Measurements from ENCODE around the gene ARHGEF11. TPM values are rescaled to one million over a fixed set of nuclear protein-coding genes. Genes with fewer than 3 reads are reported as not detected.

Gene ARHGEF11
- total RNA-seq, 1 donor from 2014 or later: 18.5 TPM

DNA sequence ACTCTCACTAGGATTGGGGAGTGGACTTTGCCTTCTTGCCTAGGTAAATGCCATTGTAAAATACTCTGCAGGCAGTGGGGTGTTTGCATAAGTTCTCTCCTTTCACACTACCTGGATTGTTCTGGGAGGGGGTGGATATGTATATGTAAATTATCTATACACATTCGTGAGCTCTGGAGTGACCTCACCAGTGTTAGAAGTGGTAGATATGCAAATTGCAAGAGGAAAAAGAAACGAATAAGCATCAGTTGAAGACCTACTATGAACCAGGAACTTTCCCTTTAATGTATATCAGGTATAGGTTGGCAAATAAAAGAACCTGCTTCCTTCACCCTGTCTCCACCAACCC, 1.5 kb upstream of the ARHGEF11 start:
- DNase-seq (ENCODE audit: low spot score): no peak

DNA sequence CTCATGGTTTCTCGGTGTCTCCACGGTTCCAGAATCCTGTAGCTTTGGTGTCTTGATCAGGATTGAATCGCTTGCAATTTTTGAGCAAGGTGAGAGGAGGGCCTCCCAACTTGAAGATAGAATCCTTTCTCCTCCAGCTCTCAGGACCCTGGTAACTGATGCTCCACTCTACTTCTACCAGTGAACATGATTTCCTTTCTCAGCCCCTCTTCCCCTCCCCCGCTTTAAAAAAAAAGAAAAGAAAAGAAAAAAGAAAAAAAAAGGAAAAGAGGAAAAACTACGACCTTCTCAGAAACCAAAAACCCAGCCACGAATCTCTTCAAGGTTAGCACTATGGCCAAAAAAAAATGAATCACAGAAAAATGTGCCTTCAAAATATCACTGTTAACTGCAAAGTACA, 1.2 kb downstream of the ARHGEF11 start:
- DNase-seq (ENCODE audit: low spot score): no peak

DNA sequence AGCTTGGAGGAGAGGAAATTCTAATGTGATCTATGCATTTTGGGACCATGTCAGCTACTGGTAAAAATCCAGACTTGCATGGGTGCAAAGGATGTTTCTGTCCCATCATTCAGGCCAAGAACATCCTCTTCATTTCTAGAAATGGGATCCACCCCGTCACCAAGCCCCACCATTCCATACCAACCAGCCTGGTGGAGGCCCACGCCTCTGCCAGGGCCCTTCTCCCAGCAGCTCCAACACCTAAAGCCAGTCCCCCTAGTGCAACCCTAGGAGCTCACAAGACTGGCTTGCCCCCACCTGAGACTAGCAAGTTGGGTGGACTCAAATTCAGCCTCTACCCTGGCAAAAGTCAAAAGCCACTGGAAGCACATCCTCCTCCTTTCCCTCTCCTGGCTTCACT, 1.9 kb downstream of the ARHGEF11 start:
- DNase-seq (ENCODE audit: low spot score): no peak

DNA sequence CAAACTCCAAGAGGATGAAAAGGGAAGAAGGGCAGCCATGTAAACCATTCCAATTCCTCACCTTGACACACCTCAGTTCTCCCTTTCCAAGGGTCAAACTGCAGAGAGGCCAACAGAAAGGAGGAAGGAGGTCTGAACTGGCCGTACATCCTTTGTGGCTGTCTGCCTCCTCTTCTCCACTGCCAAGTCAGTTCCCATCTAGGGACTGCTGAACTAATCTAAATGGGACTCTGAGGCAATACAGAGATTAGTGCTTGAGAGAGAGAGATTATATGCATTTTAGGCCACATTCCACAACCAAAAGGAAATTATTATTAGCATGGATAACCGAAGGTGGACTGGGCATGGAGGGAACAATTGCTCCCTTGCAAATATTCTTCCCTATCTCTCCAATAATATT, 2.7 kb downstream of the ARHGEF11 start:
- peak; percentile 62 for DNase-seq (ENCODE audit: low spot score)

DNA sequence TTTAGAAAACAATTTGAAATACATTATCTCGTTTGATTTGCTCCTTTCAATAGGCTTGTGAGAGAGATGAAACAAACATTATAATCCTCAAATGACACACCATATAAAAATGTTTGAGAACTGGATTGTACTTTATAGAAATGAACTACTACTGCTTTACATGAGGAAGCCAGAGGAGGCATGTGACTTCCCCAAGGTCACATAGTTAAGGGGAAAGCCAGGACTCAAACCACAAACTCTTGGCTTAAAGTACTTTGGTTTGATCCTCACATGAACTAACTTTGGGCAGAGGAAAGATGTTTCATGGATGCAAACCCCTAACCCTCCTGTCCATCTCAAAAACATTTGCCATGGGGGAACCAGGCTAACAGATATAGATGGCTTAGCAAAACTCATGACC, 4.7 kb downstream of the ARHGEF11 start:
- no peak for DNase-seq (ENCODE audit: low spot score)

DNA sequence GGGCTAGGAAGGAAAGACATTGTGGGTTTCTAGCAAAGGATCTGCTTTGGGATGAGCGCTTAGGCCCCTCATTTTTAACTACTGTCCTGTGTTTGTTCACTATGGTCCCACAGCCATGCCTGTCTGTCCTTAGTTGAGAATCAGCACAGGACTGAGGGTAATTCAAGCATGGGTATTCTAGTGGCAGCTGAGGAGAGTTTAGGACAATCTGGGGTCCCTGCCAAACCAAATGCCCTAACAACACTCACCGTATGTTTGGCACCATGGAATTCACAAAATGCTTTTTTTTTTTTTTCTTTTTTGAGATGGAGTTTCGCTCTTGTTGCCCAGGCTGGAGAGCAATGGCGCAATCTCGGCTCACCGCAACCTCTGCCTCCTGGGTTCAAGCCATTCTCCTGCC, 10.4 kb downstream of the ARHGEF11 start:
- DNase-seq (ENCODE audit: low spot score): no peak

DNA sequence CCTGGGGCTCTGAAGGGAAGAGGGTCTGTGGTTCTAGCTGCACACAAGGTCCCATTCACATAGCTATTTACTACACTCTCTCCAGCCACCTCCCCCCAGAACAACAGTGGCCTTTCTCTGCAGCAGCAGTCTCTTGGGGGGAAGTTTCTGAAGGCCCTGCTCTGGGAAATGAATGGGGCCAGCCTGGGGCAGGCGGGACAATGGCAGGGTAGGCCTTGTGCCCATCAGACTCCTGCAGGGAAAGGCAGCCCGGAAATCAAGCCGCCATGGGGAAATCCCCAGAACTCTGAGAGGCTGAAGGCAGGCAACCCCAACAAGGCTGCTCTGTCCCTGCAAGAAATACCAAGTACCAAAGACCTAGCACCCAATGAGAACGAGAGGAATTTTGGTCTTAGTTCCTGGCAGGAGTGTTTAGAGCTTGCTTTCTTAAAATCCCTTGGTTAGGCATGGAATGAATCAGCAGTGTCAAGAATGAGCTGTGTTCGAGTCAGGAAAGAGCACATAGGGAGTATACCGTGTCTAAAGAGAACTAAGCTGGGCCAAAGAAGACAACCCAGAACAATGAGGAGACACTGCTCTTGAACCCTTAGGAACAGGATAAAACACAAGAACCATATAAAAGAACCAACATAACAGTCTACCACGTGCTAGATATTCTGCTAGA, 11.3 kb downstream of the ARHGEF11 start:
- no peak for DNase-seq (ENCODE audit: low spot score)

DNA sequence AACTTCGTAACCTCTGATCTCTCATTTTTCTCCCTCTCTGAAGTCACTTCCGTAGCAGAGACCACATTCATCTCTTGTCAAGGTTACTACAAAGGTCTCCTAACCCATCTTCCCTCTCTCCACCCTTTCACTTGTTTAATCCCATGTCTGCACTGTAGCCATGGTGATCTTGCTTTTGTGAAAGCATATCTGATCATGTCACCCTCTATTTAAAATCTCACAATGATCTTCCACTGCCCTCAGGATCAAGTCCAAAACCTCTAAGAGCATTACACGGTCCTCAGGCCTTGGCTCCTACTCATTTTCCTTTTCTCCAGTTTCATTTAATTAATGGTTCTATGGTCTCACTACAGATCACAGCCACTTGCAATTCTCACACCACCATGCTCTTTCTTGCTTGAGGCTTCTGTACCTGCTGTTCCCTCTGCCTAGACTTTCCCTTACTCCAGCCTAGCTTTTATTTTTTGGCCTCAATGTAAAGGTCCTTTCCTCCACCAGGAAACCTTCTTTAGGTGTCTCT, 12.1 kb downstream of the ARHGEF11 start:
- no peak for DNase-seq (ENCODE audit: low spot score)

DNA sequence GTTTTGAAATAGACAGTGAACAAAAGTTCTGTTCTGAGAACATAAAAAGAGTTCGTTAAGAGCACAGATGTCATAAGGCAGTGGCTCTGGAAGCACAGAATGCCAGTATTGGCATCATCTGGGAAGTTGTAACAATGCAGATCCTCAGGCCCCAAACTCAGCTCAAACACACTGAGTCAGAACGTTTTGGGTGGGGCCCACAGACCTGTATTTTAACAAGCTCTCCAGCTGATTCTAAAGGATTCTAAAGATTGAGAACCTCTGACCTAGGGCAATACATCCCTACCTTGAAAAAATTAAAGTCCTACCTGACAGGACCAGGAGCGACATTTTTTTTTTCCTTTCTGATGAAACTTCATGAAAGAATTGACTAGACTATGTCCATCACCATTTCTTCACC, 13.2 kb downstream of the ARHGEF11 start:
- DNase-seq (ENCODE audit: low spot score): no peak

DNA sequence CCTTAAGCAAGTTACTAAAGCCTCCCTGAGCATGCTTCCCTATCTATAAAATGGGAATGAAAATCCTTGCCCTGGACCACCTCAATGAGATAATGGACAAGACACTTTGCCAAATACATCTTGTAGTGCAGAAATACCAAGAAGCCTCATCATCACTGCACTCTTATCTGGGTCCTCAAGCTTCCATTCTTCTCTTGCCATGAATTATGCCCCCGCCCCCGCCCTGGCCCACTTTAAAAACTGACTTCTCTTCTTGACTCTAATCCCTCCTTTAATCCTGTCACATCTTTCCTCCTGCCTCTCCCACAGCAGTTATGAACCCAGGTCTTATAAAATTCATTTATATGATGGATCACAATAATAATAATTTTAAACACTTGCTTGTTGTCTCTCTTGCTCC, 14.8 kb downstream of the ARHGEF11 start:
- DNase-seq (ENCODE audit: low spot score): no peak

DNA sequence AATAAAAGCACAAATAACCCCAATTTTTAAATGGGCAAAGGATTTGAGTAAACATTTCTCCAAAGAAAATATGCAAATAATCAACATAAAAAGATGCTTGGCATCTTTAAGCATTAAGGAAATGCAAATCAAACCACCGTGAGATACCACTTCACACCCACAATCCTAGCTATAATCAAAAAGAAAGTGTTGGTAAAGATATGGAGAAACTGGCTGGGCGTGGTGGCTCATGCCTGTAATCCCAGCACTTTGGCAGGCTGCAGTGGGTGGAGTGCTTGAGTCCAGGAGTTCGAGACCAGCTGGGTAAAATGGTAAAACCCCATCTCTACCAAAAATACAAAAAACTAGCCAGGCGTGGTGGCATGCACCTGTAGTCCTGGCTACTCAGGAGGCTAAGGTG, 16.9 kb downstream of the ARHGEF11 start:
- DNase-seq (ENCODE audit: low spot score): no peak

DNA sequence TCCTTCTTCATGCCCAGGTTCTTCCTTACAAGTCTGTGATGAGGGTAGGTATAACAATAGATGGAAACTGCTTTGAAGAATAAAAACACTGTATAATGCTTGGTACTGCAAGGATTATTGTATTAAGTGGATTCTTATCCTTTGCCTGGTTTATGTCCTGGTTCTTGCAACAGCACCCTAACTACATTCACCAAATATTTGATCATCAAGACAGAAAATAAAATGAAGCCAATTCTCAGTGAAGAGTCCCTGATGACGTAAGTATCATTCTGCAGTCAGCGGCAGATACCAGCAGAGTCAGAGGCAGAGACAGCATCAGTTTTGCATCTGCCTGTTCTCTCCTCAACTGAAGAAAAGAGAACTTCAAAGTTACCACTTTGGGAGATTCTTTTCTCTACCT, 19.7 kb downstream of the ARHGEF11 start:
- DNase-seq (ENCODE audit: low spot score): peak; percentile 76

DNA sequence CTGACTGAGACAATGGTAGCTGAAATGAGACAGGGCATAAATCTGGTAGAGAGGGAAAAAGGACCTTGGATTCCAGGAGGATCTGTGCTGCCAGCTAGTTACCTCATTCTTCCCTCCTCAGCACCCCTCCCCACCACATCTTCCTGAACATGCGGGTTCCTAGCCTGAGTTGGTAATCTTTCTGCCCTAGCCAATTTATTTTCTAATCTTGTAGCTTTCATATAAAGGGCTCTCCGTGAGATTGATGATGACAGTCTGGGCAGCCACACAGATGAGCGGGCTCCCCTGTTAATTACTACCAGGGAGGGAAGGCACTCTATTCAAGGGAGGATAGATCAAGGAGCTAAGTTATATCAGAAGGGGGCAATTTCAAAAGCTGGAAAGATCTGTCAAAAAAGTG, 20.2 kb downstream of the ARHGEF11 start:
- DNase-seq (ENCODE audit: low spot score): no peak

DNA sequence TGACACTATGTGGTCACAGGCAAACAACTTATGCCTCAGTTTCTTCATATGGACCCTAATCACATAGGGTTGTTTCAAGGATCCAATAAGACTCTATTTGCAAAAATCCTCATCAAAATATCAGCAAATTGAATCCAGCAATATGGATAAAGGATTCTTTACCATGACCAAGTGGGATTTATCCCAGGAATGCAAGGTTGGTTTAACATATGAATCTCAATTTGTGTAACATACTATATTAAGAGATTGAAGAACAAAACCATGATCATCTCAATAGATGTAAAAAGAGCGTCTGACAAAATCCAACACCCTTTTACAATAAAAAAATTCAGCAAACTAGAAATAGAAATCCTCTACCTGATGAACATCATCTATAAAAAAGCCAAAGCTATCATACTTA, 23.9 kb downstream of the ARHGEF11 start:
- no peak for DNase-seq (ENCODE audit: low spot score)

DNA sequence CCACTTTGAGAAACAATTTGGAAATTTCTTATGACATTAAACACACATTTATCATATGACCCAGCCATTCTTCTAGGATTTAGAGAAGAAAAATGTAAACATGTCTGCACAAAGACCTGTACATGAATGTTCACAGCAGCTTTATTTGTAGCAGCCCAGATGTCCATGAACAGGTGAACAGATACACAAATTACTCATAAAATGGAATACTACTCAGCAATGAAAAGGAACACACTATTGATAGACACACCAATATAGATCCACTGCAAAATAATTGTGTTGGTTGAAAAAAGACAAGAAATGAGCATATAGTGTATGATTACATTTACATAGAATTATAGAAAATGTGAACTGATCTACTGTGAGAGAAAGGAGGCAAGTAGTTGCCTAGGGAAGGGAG, 26.1 kb downstream of the ARHGEF11 start:
- DNase-seq (ENCODE audit: low spot score): no peak

DNA sequence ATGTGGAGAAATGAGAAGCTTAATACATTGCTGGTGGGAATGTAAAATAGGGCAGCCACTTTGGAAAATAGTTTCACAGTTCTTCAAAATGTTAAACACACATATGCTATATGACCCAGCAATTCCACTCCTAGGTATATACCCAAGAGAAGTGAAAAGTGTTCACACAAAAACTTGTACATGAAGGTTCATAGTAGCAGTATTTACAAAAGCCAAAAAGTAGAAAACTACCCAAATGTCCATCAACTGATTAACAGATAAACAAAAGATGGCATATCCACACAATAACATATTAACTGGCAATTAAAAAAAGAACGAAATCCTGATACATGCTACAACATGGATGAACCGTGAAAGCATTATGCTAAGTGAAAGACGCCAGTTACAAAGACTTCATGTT, 33.7 kb downstream of the ARHGEF11 start:
- DNase-seq (ENCODE audit: low spot score): no peak

DNA sequence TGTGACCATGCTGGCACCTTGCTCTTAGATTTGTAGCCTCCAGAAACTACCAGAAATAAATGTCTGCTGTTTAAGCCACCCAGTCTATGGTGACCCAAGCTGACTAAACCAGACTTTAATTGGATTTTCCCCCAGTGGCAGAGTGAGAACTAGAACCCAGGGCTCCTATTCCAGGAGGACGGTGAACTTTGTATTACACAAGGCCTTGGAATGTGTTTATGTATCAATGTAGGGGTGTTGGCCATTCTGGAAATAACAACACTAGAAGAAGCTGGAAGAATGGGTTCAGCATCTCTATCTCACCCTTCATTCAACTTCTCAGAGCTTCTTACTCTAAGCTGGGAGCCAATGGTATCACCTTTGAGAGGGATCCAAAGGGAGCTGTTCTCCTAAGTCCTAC, 37.0 kb downstream of the ARHGEF11 start:
- DNase-seq (ENCODE audit: low spot score): no peak

DNA sequence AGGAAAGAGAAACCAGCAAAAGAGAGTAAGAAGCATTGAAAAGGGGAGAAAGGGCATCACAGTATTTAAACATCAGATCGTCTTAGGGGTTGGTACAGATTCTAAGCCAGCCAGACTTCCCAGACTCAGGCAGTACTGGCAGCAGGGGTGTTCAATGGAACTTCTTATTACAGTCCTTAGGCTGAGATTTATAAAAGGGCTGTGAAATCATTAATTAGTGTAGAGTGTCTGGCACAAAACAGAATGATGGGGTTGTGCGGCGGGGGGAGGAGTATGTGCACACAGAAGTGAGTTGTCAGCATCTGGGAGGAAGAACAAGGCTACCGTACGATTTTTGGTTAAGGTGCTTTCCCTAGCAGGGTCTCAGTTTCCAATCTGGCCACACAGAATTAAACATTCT, 38.2 kb downstream of the ARHGEF11 start:
- DNase-seq (ENCODE audit: low spot score): no peak

DNA sequence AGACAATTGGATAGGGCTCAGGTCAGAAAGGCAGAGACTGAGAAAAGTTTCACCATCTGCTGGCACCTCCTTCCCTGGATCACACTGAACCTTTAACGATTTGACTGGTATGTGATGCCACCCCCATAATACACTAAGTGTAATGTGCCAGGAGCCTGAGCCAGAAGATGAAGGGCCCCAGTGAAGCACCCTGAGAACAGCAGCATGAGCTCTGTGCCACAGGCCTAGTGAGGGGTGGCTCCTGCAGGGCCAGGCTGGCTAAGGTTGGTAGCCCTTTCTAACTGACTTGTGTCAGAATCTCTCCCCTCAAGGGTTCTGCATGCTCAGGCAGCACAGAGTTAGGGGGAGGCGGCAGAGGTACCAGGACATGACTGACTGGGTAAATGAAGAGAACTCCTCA, 38.9 kb downstream of the ARHGEF11 start:
- DNase-seq (ENCODE audit: low spot score): no peak

DNA sequence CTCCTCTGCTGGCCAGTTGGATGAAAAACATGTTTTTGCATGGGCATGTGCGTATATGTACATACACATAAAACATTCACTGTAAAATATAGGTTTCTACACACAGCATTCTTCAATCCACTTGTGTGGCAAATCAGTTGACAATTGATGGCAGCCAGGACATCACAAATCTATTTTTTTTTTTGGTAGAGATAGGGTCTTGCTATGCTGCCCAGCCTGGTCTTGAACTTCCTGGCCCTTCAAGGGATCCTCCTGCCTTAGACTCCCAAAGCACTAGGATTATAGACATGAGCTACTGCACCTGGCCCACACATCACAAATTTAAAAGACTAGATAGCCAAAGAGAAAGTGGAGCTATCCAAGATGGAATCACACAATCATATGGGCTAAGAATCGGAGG, 39.6 kb downstream of the ARHGEF11 start:
- no peak for DNase-seq (ENCODE audit: low spot score)

DNA sequence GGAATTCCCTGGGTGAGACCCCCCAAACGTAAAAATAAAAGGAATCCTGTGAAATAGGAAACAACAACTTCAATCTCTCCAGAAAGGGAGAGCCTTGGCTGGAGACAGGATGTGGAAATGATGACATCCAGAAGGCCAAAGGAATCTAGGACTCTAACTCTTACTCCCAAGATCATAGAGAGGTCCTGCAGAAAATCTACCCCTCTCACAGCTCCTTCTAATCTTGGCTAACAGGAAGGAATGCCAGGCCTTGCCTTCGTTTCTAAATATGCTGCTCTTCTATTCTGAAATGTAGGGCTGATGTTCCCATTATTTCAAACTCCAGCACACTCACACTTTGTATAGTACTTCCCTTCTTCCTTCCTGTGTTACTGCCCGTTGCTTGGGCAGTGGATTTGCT, 40.7 kb downstream of the ARHGEF11 start:
- peak; percentile 57 for DNase-seq (ENCODE audit: low spot score)

DNA sequence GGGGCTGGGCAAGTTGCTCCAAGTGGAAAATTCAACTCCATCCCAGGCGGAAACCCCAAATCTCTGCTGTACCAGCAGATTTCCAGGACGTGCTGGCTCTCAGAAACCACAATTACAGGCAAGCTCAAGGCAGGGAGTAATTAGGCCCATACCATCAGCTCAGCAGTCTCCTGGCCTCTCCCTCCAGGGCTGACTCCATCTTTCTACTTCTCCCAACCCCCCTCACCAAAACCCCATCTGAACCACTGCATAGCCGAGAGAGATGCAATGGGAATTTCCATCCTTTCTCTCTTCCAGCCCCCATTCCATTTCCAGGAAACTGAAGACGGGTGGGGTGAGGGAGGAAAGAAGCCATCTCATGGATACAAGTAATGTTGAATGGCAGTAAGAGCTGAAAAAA, 41.2 kb downstream of the ARHGEF11 start:
- DNase-seq (ENCODE audit: low spot score): no peak

DNA sequence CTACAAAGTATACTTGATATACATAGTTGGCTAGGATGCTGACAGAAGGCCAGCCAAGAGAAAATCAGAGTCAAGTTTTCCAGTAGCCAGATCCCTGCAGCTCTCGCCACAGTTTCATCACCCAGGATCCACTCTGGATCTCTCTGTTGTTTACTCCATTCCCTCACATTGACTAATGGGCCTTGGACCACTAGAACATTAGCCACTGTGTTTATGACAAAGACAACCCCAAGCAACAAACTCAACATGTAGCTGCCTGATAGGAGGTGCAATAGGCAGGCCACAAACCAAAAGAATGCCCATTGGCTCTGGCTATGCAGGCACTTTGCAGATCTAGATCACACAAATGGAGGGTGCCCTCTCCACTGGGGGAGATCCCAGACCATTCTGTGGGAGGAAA, 44.2 kb downstream of the ARHGEF11 start:
- DNase-seq (ENCODE audit: low spot score): no peak

DNA sequence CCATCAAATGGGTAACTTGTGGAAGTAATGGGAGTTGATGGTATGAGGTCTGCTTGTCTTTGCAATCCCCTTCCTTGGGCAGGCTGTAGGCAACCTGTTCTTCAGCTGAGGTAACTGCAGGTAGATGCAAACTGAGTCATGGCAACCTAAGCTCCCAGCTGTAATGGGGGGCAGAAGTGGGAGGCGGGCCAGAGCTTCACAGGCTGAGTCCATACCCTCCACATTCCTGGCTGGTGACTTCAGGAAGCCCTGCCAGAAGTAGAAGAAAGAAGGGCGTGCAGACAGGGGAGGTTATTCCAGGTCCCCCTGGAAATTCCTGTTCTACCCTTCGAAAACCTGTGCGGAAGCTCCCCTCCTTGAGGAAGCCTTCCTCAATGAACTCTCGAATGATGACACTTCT, 44.9 kb downstream of the ARHGEF11 start:
- DNase-seq (ENCODE audit: low spot score): no peak
